ENCODE measurements around the gene RASL10A. TPM values are rescaled to one million over a fixed set of nuclear protein-coding genes. Genes with fewer than 3 reads are reported as not detected.

The RASL10A gene
- total and polyA plus RNA-seq, 2 donors (not counting 1 experiment from before 2014, with no cell fraction given): not detected

DNA sequence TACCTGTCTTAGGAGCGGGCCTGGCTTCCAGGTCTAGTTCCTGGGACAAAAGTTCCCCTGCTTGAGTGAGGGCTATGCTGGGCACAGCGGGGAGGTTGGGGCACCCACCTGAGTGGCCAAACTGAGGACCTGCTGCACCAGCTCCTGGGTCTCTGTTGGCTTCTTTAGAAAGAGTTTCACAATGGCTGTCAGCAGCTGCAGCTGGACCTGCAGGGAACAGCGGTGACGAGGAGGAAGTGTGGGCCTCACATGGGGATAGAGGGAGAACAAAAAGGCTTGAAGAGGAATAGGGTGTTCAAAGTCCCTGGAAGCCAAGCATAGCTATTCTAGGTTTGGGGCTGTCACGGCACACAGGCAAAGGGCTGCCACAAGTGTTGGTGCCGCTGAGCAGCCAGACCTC, 26.7 kb upstream of the RASL10A start:
- TF ChIP-seq, protein P1, sequence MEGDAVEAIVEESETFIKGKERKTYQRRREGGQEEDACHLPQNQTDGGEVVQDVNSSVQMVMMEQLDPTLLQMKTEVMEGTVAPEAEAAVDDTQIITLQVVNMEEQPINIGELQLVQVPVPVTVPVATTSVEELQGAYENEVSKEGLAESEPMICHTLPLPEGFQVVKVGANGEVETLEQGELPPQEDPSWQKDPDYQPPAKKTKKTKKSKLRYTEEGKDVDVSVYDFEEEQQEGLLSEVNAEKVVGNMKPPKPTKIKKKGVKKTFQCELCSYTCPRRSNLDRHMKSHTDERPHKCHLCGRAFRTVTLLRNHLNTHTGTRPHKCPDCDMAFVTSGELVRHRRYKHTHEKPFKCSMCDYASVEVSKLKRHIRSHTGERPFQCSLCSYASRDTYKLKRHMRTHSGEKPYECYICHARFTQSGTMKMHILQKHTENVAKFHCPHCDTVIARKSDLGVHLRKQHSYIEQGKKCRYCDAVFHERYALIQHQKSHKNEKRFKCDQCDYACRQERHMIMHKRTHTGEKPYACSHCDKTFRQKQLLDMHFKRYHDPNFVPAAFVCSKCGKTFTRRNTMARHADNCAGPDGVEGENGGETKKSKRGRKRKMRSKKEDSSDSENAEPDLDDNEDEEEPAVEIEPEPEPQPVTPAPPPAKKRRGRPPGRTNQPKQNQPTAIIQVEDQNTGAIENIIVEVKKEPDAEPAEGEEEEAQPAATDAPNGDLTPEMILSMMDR (conservative IDR thresholded peaks at IDR 0.05 in 1 of 2, IDR thresholded peaks at IDR 0.05 in 1 of 2; ENCODE audit: low read depth in 1 of 2, low read length in 2 of 2): no peak
- no peak for TF ChIP-seq EZH2 (IDR thresholded peaks at IDR 0.05; ENCODE audit: low read length, missing control alignments)
- Histone ChIP-seq H3K9ac (ENCODE audit: insufficient read depth, low read length) (no peak overlapping the region), H3K79me2 (ENCODE audit: control insufficient read depth, insufficient read depth, low read length) (no peaks in the 10 kb centered on the region), H3K4me2 (ENCODE audit: extremely low read depth, insufficient read depth, low read length) (no peak overlapping the region), H3K4me1 (ENCODE audit: control insufficient read depth, extremely low read depth, insufficient read depth, low read length) (peaks cover 3% of the 10 kb centered on the region), H3K9me3 (ENCODE audit: control insufficient read depth, insufficient read depth, low read depth, low read length) (no peaks in the 10 kb centered on the region), H3K27ac (ENCODE audit: insufficient read depth, low read length) (no peak overlapping the region), H3K27me3 (ENCODE audit: control insufficient read depth, insufficient read depth, low read length) (no peaks in the 10 kb centered on the region), H3K4me3 (replicated peaks in 1 of 4; ENCODE audit: control extremely low read depth in 1 of 4, insufficient read depth in 1 of 4, low read depth in 3 of 4, low read length in 4 of 4) (no peak overlapping the region), H2AFZ (ENCODE audit: low read length) (no peak overlapping the region), H4K20me1 (ENCODE audit: control insufficient read depth, extremely low read depth, insufficient read depth, low read length) (no peaks in the 10 kb centered on the region), H3K36me3 (ENCODE audit: control insufficient read depth, insufficient read depth, low read length) (peaks cover 34% of the 10 kb centered on the region)
- DNase-seq (ENCODE audit: low read depth in 2 of 2): no peak

DNA sequence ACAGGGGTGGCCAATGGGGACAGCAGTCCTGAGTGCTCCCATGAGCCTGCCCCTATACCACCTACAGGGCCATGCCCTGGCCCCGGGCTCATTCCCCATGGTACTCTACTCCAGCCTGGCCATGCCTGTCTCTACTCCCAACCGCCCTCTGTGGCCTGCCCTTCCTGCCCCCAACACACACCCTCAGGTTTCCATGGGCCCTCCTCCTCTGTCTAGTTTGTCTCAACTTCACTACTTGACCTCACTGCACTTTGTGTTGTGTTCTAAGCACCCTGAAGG, 26.3 kb upstream of the RASL10A start:
- Histone ChIP-seq H3K4me3 (replicated peaks in 1 of 4; ENCODE audit: control extremely low read depth in 1 of 4, insufficient read depth in 1 of 4, low read depth in 3 of 4, low read length in 4 of 4) (no peak overlapping the region), H4K20me1 (ENCODE audit: control insufficient read depth, extremely low read depth, insufficient read depth, low read length) (no peaks in the 10 kb centered on the region), H3K36me3 (ENCODE audit: control insufficient read depth, insufficient read depth, low read length) (peaks cover 34% of the 10 kb centered on the region), H3K4me1 (ENCODE audit: control insufficient read depth, extremely low read depth, insufficient read depth, low read length) (peaks cover 3% of the 10 kb centered on the region), H3K79me2 (ENCODE audit: control insufficient read depth, insufficient read depth, low read length) (no peaks in the 10 kb centered on the region), H3K9ac (ENCODE audit: insufficient read depth, low read length) (no peak overlapping the region), H3K27ac (ENCODE audit: insufficient read depth, low read length) (no peak overlapping the region), H2AFZ (ENCODE audit: low read length) (no peak overlapping the region), H3K9me3 (ENCODE audit: control insufficient read depth, insufficient read depth, low read depth, low read length) (no peaks in the 10 kb centered on the region), H3K27me3 (ENCODE audit: control insufficient read depth, insufficient read depth, low read length) (no peaks in the 10 kb centered on the region), H3K4me2 (ENCODE audit: extremely low read depth, insufficient read depth, low read length) (no peak overlapping the region)
- TF ChIP-seq EZH2 (IDR thresholded peaks at IDR 0.05; ENCODE audit: low read length, missing control alignments): no peak
- TF ChIP-seq, protein P1 (conservative IDR thresholded peaks at IDR 0.05 in 1 of 2, IDR thresholded peaks at IDR 0.05 in 1 of 2; ENCODE audit: low read depth in 1 of 2, low read length in 2 of 2): no peak
- DNase-seq (ENCODE audit: low read depth in 2 of 2): no peak

DNA sequence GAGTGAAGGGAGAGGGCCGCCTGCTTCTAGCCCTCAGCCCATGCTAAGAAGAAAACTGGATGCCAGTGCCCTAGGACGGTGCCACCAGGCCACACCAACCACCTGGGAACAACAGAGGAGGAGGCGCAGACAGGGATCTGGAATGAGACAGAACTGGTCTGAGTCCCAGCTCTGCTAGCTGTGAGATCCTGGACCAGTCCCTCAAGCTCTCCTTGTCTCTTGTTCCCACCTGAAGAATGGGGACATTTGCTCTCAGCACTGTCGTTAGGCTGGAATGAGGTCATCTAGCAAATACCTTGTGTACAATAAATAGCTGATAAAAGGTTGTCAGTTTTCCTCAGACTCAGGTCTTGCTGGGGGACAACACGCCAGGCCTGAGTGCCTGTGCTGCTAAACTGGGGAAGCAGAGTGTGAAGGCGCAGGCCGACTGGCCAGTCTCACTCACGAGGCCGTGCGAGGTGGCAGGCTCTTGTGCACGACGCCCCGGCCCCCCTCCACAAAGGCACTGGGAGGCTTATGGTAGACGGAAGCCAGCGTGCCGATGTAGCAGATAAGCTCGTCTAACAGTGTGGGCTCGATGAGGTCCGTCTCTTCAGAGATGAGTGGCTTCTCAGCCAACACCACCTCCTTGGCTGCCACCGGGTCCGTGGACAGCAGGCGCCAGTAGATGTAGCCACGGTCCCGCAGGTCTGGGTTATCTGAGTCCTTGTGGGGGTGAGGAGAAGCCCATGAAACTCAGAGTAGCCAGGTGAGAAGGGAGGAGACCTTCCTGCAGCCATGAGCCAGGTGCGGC, 25.8 kb upstream of the RASL10A start:
- TF ChIP-seq, protein P1 (conservative IDR thresholded peaks at IDR 0.05 in 1 of 2, IDR thresholded peaks at IDR 0.05 in 1 of 2; ENCODE audit: low read depth in 1 of 2, low read length in 2 of 2): no peak
- no peak for TF ChIP-seq EZH2 (IDR thresholded peaks at IDR 0.05; ENCODE audit: low read length, missing control alignments)
- Histone ChIP-seq H3K4me1 (ENCODE audit: control insufficient read depth, extremely low read depth, insufficient read depth, low read length) (peaks cover 3% of the 10 kb centered on the region), H3K4me2 (ENCODE audit: extremely low read depth, insufficient read depth, low read length) (no peak overlapping the region), H3K4me3 (replicated peaks in 1 of 4; ENCODE audit: control extremely low read depth in 1 of 4, insufficient read depth in 1 of 4, low read depth in 3 of 4, low read length in 4 of 4) (no peak overlapping the region), H4K20me1 (ENCODE audit: control insufficient read depth, extremely low read depth, insufficient read depth, low read length) (no peaks in the 10 kb centered on the region), H3K9me3 (ENCODE audit: control insufficient read depth, insufficient read depth, low read depth, low read length) (no peaks in the 10 kb centered on the region), H3K36me3 (ENCODE audit: control insufficient read depth, insufficient read depth, low read length) (peaks cover 35% of the 10 kb centered on the region), H3K27ac (ENCODE audit: insufficient read depth, low read length) (no peak overlapping the region), H2AFZ (ENCODE audit: low read length) (no peak overlapping the region), H3K27me3 (ENCODE audit: control insufficient read depth, insufficient read depth, low read length) (no peaks in the 10 kb centered on the region), H3K9ac (ENCODE audit: insufficient read depth, low read length) (no peak overlapping the region), H3K79me2 (ENCODE audit: control insufficient read depth, insufficient read depth, low read length) (no peaks in the 10 kb centered on the region)
- no peak for DNase-seq (ENCODE audit: low read depth in 2 of 2)

Measured in fibroblast of lung (primary cell).